ENCODE measurements around the gene RPRD1B.

- no peak for TF ChIP-seq CTCF (IDR thresholded peaks at IDR 0.05; ENCODE audit: low read depth, low read length)
- no peak for TF ChIP-seq EZH2phosphoT487 (IDR thresholded peaks at IDR 0.05; ENCODE audit: low read depth)
Observed at GRCh38 chr20:38049800-38050199, 16.3 kb downstream of the RPRD1B start.

Data from OCI-LY3 (cell line).